ENCODE measurements around the gene DSCAML1. TPM values are rescaled to one million over a fixed set of nuclear protein-coding genes. Genes with fewer than 3 reads are reported as not detected.

Gene DSCAML1
- total RNA-seq, 1 donor from 2014 or later, result 0.16 TPM

DNA sequence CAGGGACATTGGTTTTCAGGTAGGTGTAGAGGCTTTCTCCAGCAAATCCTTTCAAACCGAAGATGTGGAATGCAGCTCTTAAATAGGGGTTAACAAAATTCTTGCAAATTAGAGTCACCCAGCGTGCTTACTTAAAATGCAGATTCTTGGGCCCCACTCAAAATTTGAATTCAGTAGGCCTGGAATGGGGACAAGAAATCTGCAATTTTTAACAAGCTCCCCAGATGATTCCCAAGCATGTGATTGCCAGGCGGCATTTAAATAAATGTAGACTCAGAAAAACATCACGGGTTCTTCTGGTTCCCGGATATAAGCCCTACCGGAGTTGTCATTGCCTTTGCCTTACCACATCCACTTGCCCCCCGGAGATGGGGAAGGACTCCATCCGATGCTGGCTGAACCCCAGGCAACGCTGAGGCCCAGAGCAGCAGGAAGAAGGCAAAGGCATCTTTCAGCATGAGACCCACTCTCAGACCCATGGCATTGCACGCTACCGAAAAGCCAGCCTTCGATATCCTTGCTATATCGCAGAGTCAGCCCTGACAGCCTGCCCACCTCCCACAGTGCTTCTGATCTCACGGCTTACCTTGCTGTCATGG lies 134.2 kb downstream of the DSCAML1 start:
- Histone ChIP-seq H3K36me3 (ENCODE audit: insufficient read depth, low read length) (no peaks in the 10 kb centered on the region), H3K4me2 (ENCODE audit: low read length) (no peak overlapping the region), H3K4me1 (ENCODE audit: insufficient read depth, low read length) (no peaks in the 10 kb centered on the region), H3K9me3 (ENCODE audit: insufficient read depth, low read depth, low read length) (no peaks in the 10 kb centered on the region), H3K4me3 (ENCODE audit: insufficient read depth, low read depth, low read length) (no peak overlapping the region), H2AFZ (ENCODE audit: low read depth, low read length) (no peak overlapping the region), H3K79me2 (ENCODE audit: insufficient read depth, low read length) (no peaks in the 10 kb centered on the region), H3K9ac (ENCODE audit: low read length) (no peak overlapping the region), H3K27ac (ENCODE audit: low read depth, low read length) (no peak overlapping the region), H4K20me1 (ENCODE audit: insufficient read depth, low read length) (no peaks in the 10 kb centered on the region), H3K27me3 (ENCODE audit: insufficient read depth, low read length) (peaks cover 4% of the 10 kb centered on the region)
- Mint-ChIP-seq H3K4me3 (ENCODE audit: unreplicated experiment) (no peak overlapping the region), H3K27ac (ENCODE audit: unreplicated experiment) (no peak overlapping the region), H3K9me3 (ENCODE audit: unreplicated experiment) (no peaks in the 10 kb centered on the region), H3K4me1 (ENCODE audit: low read depth, unreplicated experiment) (peaks cover 5% of the 10 kb centered on the region), H3K27me3 (ENCODE audit: low read depth, unreplicated experiment) (peaks cover 54% of the 10 kb centered on the region), H3K36me3 (ENCODE audit: low read depth, unreplicated experiment) (no peaks in the 10 kb centered on the region)
- TF ChIP-seq EZH2 (IDR thresholded peaks at IDR 0.05; ENCODE audit: insufficient read depth, low read length) (no peak), CTCF (IDR thresholded peaks at IDR 0.05; ENCODE audit: insufficient read depth, low read depth, low read length) (no peak)
- DNase-seq (ENCODE audit: low read depth) (no peak), FAIRE-seq (no peak)

GRCh38 chr11:117662255-117662654 lies 134.8 kb downstream of the DSCAML1 start:
- Histone ChIP-seq H4K20me1 (ENCODE audit: insufficient read depth, low read length) (no peaks in the 10 kb centered on the region), H3K4me1 (ENCODE audit: insufficient read depth, low read length) (no peaks in the 10 kb centered on the region), H3K4me3 (ENCODE audit: insufficient read depth, low read depth, low read length) (no peak overlapping the region), H2AFZ (ENCODE audit: low read depth, low read length) (no peak overlapping the region), H3K27me3 (ENCODE audit: insufficient read depth, low read length) (peaks cover 4% of the 10 kb centered on the region), H3K79me2 (ENCODE audit: insufficient read depth, low read length) (no peaks in the 10 kb centered on the region), H3K4me2 (ENCODE audit: low read length) (no peak overlapping the region), H3K9me3 (ENCODE audit: insufficient read depth, low read depth, low read length) (no peaks in the 10 kb centered on the region), H3K27ac (ENCODE audit: low read depth, low read length) (no peak overlapping the region), H3K9ac (ENCODE audit: low read length) (no peak overlapping the region), H3K36me3 (ENCODE audit: insufficient read depth, low read length) (no peaks in the 10 kb centered on the region)
- Mint-ChIP-seq H3K4me1 (ENCODE audit: low read depth, unreplicated experiment) (peaks cover 5% of the 10 kb centered on the region), H3K36me3 (ENCODE audit: low read depth, unreplicated experiment) (no peaks in the 10 kb centered on the region), H3K27ac (ENCODE audit: unreplicated experiment) (no peak overlapping the region), H3K27me3 (ENCODE audit: low read depth, unreplicated experiment) (peaks cover 55% of the 10 kb centered on the region), H3K9me3 (ENCODE audit: unreplicated experiment) (no peaks in the 10 kb centered on the region), H3K4me3 (ENCODE audit: unreplicated experiment) (no peak overlapping the region)
- FAIRE-seq (no peak), DNase-seq (ENCODE audit: low read depth) (no peak)
- TF ChIP-seq EZH2 (IDR thresholded peaks at IDR 0.05; ENCODE audit: insufficient read depth, low read length) (no peak), CTCF (IDR thresholded peaks at IDR 0.05; ENCODE audit: insufficient read depth, low read depth, low read length) (no peak)

GRCh38 chr11:117658809-117659208 lies 138.2 kb downstream of the DSCAML1 start:
- FAIRE-seq, result no peak

More at GRCh38 chr11:117658809-117659208, 138.2 kb downstream of the DSCAML1 start:
- Mint-ChIP-seq H3K4me1 (ENCODE audit: low read depth, unreplicated experiment) (no peaks in the 10 kb centered on the region), H3K4me3 (ENCODE audit: unreplicated experiment) (no peak overlapping the region), H3K36me3 (ENCODE audit: low read depth, unreplicated experiment) (no peaks in the 10 kb centered on the region), H3K9me3 (ENCODE audit: unreplicated experiment) (no peaks in the 10 kb centered on the region), H3K27me3 (ENCODE audit: low read depth, unreplicated experiment) (peaks cover 74% of the 10 kb centered on the region), H3K27ac (ENCODE audit: unreplicated experiment) (no peak overlapping the region)
- Histone ChIP-seq H2AFZ (ENCODE audit: low read depth, low read length) (no peak overlapping the region), H3K27ac (ENCODE audit: low read depth, low read length) (no peak overlapping the region), H3K9ac (ENCODE audit: low read length) (no peak overlapping the region), H3K4me3 (ENCODE audit: insufficient read depth, low read depth, low read length) (no peak overlapping the region), H3K79me2 (ENCODE audit: insufficient read depth, low read length) (no peaks in the 10 kb centered on the region), H3K27me3 (ENCODE audit: insufficient read depth, low read length) (peaks cover 7% of the 10 kb centered on the region), H3K4me2 (ENCODE audit: low read length) (no peak overlapping the region), H3K4me1 (ENCODE audit: insufficient read depth, low read length) (no peaks in the 10 kb centered on the region), H3K36me3 (ENCODE audit: insufficient read depth, low read length) (no peaks in the 10 kb centered on the region), H4K20me1 (ENCODE audit: insufficient read depth, low read length) (no peaks in the 10 kb centered on the region), H3K9me3 (ENCODE audit: insufficient read depth, low read depth, low read length) (no peaks in the 10 kb centered on the region)
- TF ChIP-seq EZH2 (IDR thresholded peaks at IDR 0.05; ENCODE audit: insufficient read depth, low read length) (no peak), CTCF (IDR thresholded peaks at IDR 0.05; ENCODE audit: insufficient read depth, low read depth, low read length) (no peak)
- no peak for DNase-seq (ENCODE audit: low read depth)
